WTC11 (cell line): ENCODE data around the gene CFAP300. TPM values are rescaled to one million over a fixed set of nuclear protein-coding genes. Genes with fewer than 3 reads are reported as not detected.
A peak's percentile ranks its signal among the peaks of the same experiment; 100 is the strongest.

Experiments used
- ATAC-seq: fragments of 200-7000 bp; cut with Tn5 transposase; 2 replicates; pipeline ENCODE4 v1.10.0; 2021; ENCODE audit warnings: mild to moderate bottlenecking, moderate library complexity
- CTCF ChIA-PET: fragments of 300-600 bp; sonication (Branson Sonifier 250); formaldehyde crosslinking; loops from one replicate; lab custom pipeline; 2021; ENCODE audit warnings: antibody characterized with exemption; lab: Charles Lee
- POLR2A ChIA-PET: fragments of 350-600 bp; sonication (Branson Sonifier 250); formaldehyde crosslinking; loops from one replicate; lab custom pipeline; 2021; ENCODE audit warnings: antibody characterized with exemption; lab: Charles Lee
- DNase-seq: peaks from one replicate; pipeline ENCODE4 v3.0.0; 2021; ENCODE audit warnings: low spot score
- H3K27ac Mint-ChIP-seq: 2 replicates; pipeline ENCODE4 v1.8.0; 2021; ENCODE audit warnings: mixed read lengths
- H3K27me3 Mint-ChIP-seq: 2 replicates; pipeline ENCODE4 v1.8.0; 2021; ENCODE audit warnings: low read depth, mild to moderate bottlenecking, moderate library complexity, mixed read lengths
- H3K36me3 Mint-ChIP-seq: 2 replicates; pipeline ENCODE4 v1.8.0; 2021; ENCODE audit warnings: mixed read lengths
- H3K4me1 Mint-ChIP-seq: 2 replicates; pipeline ENCODE4 v1.8.0; 2022; ENCODE audit warnings: mixed read lengths
- H3K4me3 Mint-ChIP-seq: 2 replicates; pipeline ENCODE4 v1.8.0; 2021; ENCODE audit warnings: mild to moderate bottlenecking, moderate library complexity, mixed read lengths
- H3K9me3 Mint-ChIP-seq: 2 replicates; pipeline ENCODE4 v1.8.0; 2021; ENCODE audit warnings: mixed read lengths
- ATF6 ChIP-seq: sonication (generic); formaldehyde crosslinking; IDR thresholded peaks from 2 replicates; pipeline ENCODE4 v1.8.1; 2023; ENCODE audit warnings: mild to moderate bottlenecking, missing genetic modification reagents
- CREB1 ChIP-seq: sonication (generic); formaldehyde crosslinking; IDR thresholded peaks from 2 replicates; pipeline ENCODE4 v1.8.0; 2023; ENCODE audit warnings: mild to moderate bottlenecking, missing genetic modification reagents
- ESRRA ChIP-seq: sonication (generic); formaldehyde crosslinking; IDR thresholded peaks from 2 replicates; pipeline ENCODE4 v1.8.1; 2022; ENCODE audit warnings: mild to moderate bottlenecking, missing genetic modification reagents, borderline replicate concordance
- FOXJ3 ChIP-seq: sonication (generic); formaldehyde crosslinking; IDR thresholded peaks from 2 replicates; pipeline ENCODE4 v1.9.0; 2021; ENCODE audit warnings: missing genetic modification reagents, mild to moderate bottlenecking, borderline replicate concordance
- FOXP4 ChIP-seq: sonication (generic); formaldehyde crosslinking; IDR thresholded peaks from 2 replicates; pipeline ENCODE4 v1.8.0; 2022; ENCODE audit warnings: mild to moderate bottlenecking, missing genetic modification reagents
- GRHL2 ChIP-seq: fragments of 250-450 bp; sonication (Bioruptor Pico); IDR thresholded peaks from 2 replicates; pipeline ENCODE4 v1.8.0; 2022; ENCODE audit warnings: mild to moderate bottlenecking, moderate library complexity; ENCODE audit not compliant: insufficient replicate concordance, severe bottlenecking
- SMAD3 ChIP-seq: sonication (generic); formaldehyde crosslinking; IDR thresholded peaks from 2 replicates; pipeline ENCODE4 v1.8.0; 2022; ENCODE audit warnings: missing genetic modification reagents, mild to moderate bottlenecking, borderline replicate concordance
- SMAD4 ChIP-seq: sonication (generic); formaldehyde crosslinking; IDR thresholded peaks from 2 replicates; pipeline ENCODE4 v1.8.0; 2022; ENCODE audit warnings: mild to moderate bottlenecking, missing genetic modification reagents
- SOX15 ChIP-seq: fragments of 250-450 bp; sonication (Bioruptor Pico); IDR thresholded peaks from 2 replicates; pipeline ENCODE4 v1.9.0; 2021; ENCODE audit warnings: mild to moderate bottlenecking
- TEAD1 ChIP-seq: sonication (generic); formaldehyde crosslinking; IDR thresholded peaks from 2 replicates; pipeline ENCODE4 v1.8.0; 2022; ENCODE audit warnings: mild to moderate bottlenecking, missing genetic modification reagents
- ZMAT4 ChIP-seq: fragments of 250-450 bp; sonication (Bioruptor Pico); IDR thresholded peaks from 2 replicates; pipeline ENCODE4 v1.9.0; 2021; ENCODE audit warnings: mild to moderate bottlenecking
- ZNF263 ChIP-seq: sonication (generic); formaldehyde crosslinking; IDR thresholded peaks from 2 replicates; pipeline ENCODE4 v1.8.1; 2022; ENCODE audit warnings: low read depth, mild to moderate bottlenecking, moderate library complexity, missing genetic modification reagents
- ZNF512 ChIP-seq: sonication (generic); formaldehyde crosslinking; IDR thresholded peaks from 2 replicates; pipeline ENCODE4 v1.8.1; 2022; ENCODE audit warnings: missing genetic modification reagents, borderline replicate concordance
- ZSCAN18 ChIP-seq: fragments of 250-450 bp; sonication (Bioruptor Pico); IDR thresholded peaks from 2 replicates; pipeline ENCODE4 v2.1.2; 2022; ENCODE audit warnings: mild to moderate bottlenecking, moderate library complexity
- total RNA-seq: library from RNA; stranded (reverse); gene quantifications from 3 replicates; pipeline ENCODE4 v1.2.3, GENCODE V29; 2021

The CFAP300 gene
- total RNA-seq, 1 experiment from 2014 or later, result 1.1 TPM

GRCh38 chr11:102099755-102100154, 52.5 kb downstream of the CFAP300 start (continued):
- TF ChIP-seq ZNF512 (no peak), TEAD1 (CRISPR knock-in tag) (no peak), SMAD3 (CRISPR knock-in tag) (no peak), ESRRA (CRISPR knock-in tag) (no peak), ZMAT4 (CRISPR knock-in tag) (no peak), CREB1 (CRISPR knock-in tag) (no peak)
- TF ChIP-seq, all 79 proteins: peak for 0

- H3K9me3 Mint-ChIP-seq, result peaks cover 11% of the 10 kb centered on the region
- ChIA-PET POLR2A (interaction anchor here (0.6 to 1.6 kb wide), 3 partner anchors 160 to 201 kb away, joined by 3 to 7 read pairs (median 3); partner anchors contain the start of gene CEP126), CTCF (interaction anchor here (0.9 to 1.4 kb wide), 2 partner anchors 101 to 201 kb away, joined by 3 to 4 read pairs; no protein-coding TSS in a partner anchor)
- no peak for DNase-seq
- no peaks in the 10 kb centered on the region for H3K27me3 Mint-ChIP-seq
- TF ChIP-seq ATF6 (no peak), SMAD4 (CRISPR knock-in tag) (no peak), GRHL2 (no peak), ZNF512 (no peak), ZSCAN18 (CRISPR knock-in tag) (no peak), FOXP4 (CRISPR knock-in tag) (no peak), SOX15 (CRISPR knock-in tag) (no peak), ZNF263 (CRISPR knock-in tag) (no peak), FOXJ3 (CRISPR knock-in tag) (no peak)
- H3K36me3 Mint-ChIP-seq, result no peaks in the 10 kb centered on the region; the same call in none of the 2 replicates
- no peak for ATAC-seq
- peak overlapping the region; percentile 99; the same call in 1 of the 2 replicates for H3K27ac Mint-ChIP-seq
- peaks cover 25% of the 10 kb centered on the region for H3K4me1 Mint-ChIP-seq
- H3K4me3 Mint-ChIP-seq, result peak overlapping the region; percentile 98
Observed at GRCh38 chr11:102108734-102109440, 61.6 kb downstream of the CFAP300 start.
